SH-SY5Y (cell line): ENCODE data around the gene IL1RAPL2.

Experiments
- GATA2 ChIP-seq: IDR thresholded peaks from 2 replicates; pipeline ENCODE4 v1.6.1; 2011; ENCODE audit warnings: mild to moderate bottlenecking, low read depth, low read length
- GATA3 ChIP-seq: IDR thresholded peaks from 2 replicates; pipeline ENCODE4 v1.6.1; 2011; ENCODE audit warnings: low read depth, mild to moderate bottlenecking, low read length, moderate library complexity

DNA sequence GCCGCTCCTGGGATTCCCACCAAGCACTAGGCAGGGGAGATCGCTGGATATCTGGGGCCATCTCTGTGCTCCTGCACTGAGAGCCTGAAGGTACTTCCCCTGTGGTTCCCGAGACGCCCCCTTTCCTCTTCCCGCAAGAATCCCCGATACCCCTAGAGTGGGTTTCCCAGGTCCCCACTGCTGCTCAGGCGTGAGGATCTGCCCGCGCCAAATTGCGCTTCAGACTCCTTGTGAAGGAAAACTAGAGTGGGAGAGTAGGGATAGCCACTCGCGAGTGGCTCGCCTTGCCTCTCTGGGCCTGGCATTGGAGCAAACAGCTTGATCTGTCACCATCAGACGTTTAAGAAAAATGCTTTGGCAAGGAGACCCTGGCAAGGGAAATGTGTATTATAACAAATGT is 1.5 kb downstream of the IL1RAPL2 start:
- TF ChIP-seq GATA2: no peak
- no peak for TF ChIP-seq GATA3
